ENCODE data around the gene PDE4B.

The PDE4B gene

DNA sequence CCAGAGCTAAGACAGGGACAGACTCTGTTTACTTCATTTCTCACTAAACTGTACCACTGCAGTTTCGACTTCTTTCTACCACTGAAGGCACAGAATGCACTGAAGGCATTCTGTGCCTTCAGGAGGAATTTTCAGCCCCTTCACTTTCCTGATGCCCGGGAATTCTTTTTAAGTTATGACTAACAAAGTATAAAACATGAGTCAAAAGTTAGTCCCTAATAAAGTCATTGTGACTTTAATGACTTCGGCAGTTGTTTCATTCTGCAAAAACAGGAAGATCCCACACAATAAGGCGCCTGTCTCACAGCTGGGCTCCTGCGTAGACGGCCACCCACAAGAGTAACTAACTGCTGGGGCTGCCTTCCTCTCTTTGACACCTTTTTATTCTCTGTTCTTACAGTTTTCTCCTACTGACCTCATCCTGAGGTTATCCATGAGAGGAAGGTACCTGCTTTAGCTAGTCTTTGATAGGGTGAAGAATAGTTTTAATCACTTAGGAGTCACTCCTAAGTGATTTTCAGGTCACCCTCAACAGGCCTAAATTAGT is 557.4 kb downstream of the PDE4B start:
- DNase-seq: no peak

DNA sequence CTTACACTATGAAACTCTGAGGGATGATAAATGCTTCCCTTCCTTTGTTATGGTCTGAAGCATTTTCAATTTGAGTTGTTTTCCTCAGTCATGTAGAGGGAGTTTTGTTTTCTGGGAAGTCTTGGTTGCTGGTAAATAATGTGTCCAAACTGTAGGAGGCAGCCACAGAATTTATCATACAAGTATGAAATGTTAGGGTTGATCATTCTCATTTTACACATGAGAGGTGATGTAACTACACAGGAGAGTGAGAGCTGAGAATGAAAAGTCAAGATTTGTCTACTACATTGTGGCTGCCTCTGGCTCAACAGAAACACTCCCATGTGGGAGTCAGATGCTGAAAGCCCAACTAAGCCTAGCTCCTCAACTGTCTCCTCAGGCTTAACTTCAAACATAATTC is 558.8 kb downstream of the PDE4B start:
- no peak for DNase-seq

DNA sequence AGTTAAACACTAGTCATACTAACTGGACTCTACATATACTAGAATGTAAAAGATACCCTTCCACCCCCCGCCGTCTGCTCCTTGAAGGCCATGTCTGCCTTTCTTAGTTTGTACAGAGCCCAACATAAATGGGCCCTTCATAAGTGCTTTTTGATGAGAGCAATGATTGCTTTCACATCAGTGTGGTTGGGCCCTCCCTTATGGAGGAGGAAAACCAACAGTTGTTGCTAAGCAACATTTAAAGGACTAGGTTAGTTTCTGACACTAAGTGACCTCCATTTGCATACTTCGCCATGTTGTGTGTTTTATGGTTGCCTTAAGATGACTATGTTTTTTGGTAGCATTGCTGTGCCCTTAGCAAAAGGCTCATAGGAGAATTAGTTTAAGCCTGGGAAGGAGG is 559.2 kb downstream of the PDE4B start:
- no peak for DNase-seq

DNA sequence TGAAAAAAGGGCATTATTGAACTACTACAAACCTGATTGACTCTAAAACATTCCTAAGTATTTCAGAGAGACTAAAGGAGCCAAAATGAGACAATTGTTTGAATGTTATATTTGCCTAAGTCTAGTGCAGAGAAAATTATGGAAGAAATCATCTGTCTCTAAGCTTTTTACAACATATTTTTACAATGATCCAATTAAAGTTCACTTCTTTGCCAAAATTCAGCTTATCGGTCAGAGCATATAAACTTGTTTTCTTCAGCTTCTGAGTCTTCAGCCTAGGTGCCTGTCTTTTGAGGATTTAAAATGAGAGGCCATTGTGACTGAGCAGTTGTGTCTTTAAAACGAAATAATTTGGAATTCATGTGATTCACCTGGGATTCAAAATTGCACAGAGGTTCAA is 560.1 kb downstream of the PDE4B start:
- DNase-seq: no peak

DNA sequence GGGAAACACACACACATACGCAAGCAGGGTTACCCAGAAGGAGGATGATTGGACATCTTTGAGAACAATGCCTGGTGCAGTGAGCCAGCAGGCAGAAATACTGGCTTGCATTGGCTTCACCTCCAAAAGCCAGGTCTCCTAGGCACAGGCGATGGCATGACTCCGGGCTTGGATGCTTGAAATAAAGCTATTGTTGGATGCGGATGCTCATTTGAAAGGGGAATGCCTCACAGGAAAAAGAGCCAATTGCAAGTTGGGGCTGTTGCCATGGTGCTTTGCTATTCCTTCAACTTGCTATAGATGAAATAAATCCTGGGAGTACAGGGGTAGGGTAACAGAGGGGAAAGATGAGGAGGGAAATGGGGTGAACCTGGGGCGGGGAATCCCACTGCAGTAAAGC is 560.6 kb downstream of the PDE4B start:
- DNase-seq: no peak

DNA sequence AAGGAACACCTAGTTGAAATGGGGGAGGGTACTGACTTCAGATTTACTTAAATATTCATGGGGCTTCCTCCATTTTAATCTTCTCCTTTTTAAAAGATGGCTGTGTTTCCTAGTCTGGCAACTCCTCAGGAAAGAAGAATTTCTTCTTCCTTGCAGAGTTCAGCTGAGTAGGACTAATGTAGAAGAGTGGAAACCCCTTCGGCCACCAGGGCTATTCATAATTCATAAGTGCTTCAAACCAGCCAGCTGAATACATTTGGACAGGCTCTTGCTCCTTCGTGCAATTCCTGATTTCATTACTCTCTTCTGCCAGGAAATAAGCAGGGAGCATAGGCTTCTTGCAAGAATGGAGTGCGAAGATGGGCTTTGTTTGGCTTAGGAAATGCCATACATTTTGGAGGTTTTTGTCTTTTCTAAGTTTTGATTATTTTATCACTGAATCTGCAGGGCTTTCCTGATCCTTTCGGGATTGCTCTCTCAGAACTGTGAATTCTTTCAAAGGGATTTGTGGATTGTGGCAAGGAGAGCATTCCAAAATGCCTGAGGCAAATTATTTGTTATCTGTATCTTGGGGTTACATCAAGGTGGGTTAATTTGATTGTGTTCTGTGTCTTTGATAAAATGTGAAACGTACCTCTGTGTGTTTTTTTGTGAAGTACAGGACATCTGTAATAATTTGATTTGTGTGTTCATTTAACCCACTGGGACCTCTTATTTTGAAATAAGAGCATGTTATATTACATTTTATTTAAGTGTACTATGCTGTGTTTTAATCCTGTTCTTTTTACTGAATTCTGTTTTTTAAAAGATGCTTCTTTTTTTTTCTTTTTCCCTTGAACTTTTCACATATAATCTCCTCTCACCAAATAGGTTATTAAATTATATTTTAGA is 561.9 kb downstream of the PDE4B start:
- no peak for DNase-seq

DNA sequence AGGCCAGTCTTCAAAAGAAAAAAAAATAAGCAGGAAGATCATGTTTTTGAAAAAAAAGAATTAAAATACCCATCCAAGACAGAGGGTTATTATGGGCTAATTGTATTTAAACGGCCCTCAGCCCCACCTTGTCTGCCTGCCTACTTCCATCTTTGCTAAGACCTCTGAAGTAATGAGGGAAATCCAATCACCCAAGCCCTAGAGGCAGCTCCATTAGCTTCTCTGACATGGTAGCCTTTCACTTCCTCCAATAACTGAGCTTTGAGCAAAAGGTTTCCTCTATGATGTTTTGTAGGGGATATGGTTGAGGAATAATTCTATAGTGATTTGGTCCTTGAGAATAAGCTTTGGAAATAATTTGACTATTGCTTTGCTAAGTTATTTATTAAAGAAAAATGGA is 563.1 kb downstream of the PDE4B start:
- DNase-seq: no peak

DNA sequence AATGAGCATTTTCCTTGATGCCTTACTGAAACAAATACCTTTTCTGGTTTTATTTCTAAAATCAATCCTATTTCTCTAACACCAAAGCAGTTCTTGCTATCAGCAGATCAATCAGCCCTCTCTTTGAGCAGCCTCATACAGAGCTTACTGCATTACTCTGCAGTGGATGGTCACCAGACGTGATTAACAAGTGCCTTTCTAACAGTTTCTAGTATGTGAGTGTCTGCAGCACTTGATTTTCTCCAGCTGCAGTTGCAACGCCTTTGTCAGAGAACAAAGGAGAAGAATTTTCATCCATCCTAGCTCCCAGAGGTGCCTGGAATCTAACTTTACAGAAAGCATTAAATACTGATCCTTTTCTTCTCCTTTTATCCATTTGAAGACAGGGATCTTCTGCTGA is 563.9 kb downstream of the PDE4B start:
- DNase-seq: no peak

DNA sequence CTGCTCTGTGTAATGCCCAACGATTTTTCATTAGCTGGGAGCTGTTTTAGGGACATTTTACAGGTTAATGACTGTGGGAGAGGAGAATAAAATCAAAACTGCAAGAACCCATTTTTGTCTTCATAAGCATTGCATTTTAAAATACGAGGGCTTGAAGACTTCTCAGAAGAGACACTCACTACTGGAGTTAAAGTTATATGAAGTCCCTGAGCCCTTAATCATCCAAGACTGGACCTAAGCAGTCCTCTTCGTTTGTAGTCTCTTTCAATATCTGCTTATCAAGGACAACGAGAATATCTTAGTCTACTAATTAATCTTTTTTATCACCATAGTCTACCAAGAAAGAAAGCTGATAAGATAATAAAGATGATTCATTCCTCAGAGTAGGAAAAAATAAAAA is 564.3 kb downstream of the PDE4B start:
- DNase-seq: no peak

DNA sequence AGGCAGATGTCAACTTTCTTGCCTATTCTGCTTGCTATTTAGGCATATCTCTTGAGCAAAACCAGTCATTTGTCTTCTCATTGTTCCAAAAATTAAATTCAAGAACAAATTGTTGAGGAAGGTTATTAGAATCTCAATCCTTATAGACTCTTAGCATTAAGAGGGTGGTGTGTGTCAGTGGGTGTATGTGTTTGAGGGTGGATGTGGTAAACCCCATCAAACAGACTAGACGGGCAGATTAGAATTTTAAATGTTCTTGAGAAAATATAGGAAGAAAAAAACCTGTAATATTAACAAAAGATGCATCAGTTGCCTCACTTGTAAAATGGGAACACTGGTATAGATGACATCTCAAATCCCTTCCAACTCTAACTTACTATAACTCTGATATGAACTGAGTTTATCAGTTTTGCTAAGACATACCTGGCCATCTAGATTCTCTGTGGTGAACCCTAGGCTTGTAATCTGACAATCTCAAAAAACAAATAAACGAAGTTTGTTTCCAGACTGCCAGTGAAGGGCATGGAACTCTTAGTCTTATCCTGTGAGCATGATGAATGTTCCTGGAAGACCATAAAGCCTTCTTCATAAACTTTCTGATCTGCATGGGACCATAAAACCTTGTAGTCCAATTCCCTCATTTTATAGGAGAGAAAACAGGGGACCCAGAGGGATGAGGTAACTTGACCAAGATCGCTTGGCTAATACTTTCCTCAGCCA is 564.9 kb downstream of the PDE4B start:
- DNase-seq: no peak

DNA sequence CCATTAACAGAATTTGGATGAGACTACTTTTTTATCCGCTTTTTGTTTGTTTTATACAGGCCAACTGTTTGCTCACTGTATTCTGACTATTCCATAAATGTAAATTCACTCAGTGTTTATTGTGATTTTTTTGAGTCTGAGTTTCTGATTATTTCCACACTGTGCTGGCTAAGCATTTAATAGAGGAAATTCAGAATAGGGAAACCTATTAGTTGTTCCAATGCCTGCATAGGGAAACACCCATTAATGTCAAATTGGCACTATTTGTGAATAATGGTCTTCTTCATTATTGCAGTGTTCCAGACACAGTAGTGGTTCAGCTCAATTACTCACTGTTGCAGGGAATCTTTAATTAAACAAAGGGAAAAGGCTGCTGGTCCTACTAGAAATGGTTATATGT is 566.6 kb downstream of the PDE4B start:
- DNase-seq: no peak

DNA sequence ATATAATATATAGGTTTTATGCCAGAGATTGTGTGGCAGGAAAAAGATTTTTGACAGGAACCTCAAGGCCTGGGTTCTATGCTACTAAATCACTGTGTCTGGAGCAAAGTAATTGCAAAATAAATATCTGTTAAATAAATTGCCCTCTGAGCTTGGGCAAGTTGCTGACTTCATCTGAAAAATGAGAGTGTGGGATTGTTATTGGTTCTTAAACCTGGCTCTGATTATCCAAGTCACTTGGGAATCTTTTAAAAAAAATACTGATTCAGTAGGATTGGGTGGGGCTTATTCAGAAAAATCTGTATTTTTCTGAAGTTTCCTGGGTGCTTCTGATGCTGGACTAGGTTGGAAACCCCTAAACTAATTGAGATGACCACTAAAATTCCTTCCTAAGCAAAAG is 567.1 kb downstream of the PDE4B start:
- DNase-seq: no peak

DNA sequence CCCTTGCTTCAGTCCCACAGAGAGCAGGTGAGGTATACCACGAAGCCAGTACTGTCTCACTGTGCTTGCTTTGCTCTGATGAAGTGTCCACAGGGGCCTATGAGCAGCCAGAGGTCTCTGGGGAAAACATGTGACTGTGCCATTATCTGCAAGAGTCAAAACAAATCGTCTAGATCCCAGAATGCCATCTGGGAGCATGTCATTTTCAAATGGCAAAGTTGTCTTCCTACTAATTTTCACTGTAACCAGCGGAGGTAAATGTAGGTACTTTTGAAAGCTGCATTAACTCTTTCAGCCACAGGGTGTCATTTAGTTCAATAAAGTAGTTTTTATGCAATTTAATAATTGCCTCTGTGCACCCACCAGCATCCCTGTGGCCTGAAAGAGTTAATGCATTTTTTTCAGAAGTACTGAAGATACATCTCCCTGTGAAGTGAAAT is 567.6 kb downstream of the PDE4B start:
- no peak for DNase-seq

DNA sequence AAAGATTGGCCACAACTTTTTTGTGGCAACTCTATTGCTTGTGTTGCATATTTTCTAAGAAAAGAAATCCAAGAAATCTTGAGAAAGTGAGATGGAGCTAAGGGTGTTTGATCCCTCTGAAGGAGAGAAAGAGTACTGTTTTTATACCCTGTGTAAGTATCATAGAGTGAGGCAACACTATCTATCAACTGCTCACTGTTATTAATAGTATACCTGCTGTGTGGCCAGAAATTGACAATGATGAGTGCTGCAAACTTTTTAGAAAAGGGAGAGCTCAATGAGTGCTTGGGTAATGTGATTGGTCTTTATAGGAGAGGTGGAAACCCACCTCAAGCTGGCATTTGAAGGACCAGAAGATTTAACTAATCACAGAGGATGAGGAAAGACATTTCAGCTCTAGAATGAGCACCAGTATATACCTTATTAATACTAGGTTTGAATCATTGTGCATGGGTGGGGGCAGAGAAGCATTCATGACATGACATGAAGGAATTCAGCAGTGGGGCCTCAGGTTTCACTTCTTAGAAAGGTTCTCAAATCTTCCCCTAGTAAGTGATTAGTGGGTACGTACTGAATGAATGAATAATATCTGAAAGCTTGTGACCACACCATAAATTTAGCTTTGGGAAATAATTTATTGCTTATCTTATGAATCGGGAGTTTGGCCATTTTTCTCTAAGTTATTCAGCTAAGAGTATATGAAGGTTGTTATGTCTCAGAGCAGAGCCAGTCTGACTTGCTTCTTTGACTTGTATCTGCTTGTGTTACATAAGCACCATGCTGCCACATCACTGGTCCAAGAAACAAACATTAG is 572.1 kb downstream of the PDE4B start:
- DNase-seq: no peak

DNA sequence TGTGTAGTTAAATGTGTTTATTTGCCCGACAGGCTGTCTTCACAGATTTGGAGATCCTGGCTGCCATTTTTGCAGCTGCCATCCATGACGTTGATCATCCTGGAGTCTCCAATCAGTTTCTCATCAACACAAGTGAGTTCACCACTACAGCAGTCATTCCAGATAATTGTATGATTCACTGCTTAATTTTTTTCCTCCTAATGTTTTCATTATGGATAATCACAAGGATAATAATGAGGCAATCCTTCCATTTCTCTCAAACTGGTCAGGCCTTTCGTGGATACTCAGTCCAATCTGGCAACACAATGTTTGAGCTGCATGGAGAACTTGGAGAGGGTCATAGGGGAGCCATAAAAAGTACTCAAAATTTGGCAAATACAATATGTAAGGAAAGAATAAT is 572.9 kb downstream of the PDE4B start:
- DNase-seq: no peak

DNA sequence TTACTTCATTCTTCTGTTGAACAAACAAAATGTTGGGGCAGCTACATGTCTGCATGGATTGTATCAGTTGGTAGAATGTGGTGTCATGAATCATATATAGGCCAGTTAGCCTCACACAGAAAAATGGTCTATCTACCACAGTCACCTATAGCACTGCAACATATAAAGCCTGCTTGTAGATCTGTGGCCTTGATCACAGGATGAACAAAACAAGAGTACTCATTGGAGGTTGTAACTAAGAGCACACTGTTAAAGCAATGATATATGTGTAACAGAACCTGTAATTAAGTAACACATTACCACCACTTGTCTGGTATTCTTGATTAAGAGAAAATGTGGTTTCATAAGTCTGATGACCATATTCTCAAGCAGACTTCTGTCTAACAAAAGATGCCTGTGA is 573.9 kb downstream of the PDE4B start:
- no peak for DNase-seq

DNA sequence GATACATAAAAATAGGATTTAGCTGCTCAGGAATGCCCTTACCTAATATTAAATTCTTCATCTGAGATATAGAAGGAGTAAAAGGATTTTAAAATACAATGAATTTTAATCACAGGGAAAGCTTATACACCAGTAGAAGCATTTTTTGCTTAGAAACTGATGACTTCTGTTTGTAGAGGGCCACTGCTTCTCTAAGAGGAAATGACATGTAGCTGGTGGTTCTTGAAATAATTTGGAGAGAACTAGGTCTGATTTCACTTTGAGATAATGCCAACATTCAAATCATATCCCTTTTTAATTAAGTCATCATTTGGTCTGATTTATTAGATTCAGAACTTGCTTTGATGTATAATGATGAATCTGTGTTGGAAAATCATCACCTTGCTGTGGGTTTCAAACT is 574.7 kb downstream of the PDE4B start:
- DNase-seq: no peak

DNA sequence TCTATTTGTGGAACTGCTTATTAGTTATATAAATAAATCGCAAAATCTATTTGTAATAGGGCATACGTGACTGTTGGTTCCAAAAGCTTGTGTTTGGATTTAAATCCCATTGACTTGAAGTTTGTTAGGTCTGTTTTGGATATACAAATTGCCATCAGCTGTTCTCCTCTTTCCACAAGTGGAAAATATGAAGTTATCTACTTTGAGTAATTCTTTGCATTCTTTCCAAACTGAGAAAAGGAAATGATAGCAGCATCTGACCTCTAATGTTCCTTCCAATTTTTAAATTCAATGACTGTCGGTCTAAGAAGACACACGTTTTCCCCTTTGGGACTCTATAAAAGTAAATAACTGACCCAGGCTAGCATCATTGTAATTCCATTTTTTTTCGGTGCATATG is 575.6 kb downstream of the PDE4B start:
- no peak for DNase-seq

DNA sequence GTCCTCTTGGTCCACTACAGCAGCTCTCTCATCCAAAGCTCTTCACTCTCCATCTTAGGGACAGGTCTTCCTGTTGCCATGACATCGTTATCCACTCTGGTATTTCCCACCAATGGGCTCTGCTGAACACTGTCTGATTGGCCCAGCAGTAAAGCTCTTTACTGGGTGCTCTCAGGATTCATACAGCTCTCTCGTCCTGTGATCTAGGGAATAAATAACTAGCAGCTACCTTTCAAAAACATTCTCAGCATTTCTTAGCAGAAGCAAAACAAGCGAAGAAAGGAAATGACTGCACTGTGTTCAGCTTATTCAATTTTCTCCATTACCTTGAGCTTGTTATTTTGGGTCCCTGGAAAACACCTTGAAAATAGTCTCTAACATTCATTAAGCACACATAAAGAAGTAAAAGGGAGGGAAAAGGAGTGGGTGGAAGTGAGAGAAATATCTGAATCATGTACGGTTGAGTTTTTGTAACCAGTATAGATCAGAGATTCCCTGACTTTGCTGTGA is 577.8 kb downstream of the PDE4B start:
- DNase-seq: no peak

DNA sequence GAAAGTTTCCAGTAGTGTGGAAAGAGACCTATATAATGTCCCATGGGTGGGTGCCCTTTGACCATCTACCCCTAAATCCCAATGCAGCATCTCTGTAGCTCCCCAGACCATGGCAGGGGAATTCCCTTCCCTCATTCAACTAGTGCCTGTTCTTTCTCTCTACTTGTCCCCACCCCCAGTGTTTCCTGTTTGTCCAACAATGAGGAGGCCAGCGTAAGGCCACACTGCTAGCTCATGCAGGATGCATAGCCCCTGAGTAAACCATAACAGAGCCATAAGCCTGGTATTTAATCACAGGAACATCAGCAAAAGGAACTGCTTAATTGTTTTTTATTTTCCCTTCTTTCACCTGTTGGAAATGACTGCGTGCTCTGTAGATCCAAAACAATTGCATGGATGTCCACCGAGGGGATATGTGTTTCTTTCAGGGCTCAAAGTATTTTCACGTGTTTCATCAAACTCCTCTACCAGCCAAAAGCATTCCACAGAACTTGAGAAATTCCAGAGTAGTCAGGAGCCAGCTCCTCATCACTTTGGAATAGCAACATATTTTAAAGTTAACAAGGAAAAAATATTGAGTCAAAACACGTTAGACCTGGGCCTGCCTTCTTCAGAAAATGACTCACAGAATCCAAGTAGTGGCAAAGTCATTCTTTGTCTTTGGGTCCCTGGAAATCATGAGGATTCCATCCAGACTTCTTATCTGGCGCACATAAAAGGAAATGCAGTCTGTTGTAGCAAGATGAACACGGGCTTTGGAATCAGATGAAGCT is 578.7 kb downstream of the PDE4B start:
- no peak for DNase-seq

DNA sequence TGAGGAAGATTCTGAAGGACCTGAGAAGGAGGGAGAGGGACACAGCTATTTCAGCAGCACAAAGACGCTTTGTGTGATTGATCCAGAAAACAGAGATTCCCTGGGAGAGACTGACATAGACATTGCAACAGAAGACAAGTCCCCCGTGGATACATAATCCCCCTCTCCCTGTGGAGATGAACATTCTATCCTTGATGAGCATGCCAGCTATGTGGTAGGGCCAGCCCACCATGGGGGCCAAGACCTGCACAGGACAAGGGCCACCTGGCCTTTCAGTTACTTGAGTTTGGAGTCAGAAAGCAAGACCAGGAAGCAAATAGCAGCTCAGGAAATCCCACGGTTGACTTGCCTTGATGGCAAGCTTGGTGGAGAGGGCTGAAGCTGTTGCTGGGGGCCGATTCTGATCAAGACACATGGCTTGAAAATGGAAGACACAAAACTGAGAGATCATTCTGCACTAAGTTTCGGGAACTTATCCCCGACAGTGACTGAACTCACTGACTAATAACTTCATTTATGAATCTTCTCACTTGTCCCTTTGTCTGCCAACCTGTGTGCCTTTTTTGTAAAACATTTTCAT is 579.9 kb downstream of the PDE4B start:
- no peak for DNase-seq

DNA sequence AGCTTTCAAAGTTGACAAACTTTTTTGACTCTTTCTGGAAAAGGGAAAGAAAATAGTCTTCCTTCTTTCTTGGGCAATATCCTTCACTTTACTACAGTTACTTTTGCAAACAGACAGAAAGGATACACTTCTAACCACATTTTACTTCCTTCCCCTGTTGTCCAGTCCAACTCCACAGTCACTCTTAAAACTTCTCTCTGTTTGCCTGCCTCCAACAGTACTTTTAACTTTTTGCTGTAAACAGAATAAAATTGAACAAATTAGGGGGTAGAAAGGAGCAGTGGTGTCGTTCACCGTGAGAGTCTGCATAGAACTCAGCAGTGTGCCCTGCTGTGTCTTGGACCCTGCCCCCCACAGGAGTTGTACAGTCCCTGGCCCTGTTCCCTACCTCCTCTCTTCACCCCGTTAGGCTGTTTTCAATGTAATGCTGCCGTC is 580.5 kb downstream of the PDE4B start:
- DNase-seq: no peak

Data from activated T-cell treated with anti-CD3 and anti-CD28 coated beads, Interleukin-2, amount 50 U/mL, for 1 hour (primary cell).